ENCODE measurements around the gene ANKRD34B.

The ANKRD34B gene

DNA sequence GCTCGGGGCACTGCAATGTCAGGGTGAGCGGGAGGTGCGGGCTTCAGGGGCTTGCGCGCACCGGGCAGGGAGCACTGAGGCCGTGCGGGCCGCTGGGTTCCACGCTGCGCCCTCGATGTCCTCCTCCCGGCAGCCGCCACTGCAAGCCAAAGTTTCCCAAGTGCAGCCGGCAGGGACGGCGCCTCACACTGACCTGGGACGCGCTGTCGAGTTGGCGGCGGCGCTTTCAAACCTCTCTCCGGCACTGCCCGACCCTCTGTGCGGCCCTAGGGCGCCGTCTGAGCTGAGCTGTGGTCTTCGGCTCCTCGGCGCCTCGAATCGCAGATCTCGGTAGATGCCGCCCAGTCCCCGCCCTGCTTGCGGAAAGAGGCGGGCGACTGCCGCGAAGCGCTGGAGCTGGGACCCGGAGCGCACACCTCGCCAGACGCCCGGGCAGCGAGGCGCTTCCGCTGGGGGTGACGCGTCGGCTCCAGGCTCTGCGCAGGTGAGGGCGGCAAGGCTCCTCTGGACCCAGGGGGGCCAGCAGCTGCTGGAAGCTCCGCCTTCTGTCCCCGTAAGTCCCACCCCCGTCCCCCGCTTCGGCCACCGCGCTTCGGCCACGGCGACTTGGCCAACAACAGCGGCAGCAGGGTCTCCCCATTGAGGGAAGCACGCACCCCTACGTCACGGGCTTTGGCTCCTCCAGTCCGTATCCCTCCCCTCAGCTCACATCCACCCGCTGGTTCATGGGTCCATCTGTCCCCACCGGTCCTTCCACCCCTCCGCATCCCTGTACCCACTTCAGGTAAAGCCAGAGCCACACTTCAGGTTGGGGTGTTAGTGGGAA lies at the start of gene ANKRD34B:
TSS of gene ANKRD34B (minus strand) at position 320 of the 826 bp plus-strand sequence. CDS start 10,261 bp downstream, outside the sequence.
- Mint-ChIP-seq H3K4me1 (peaks cover 10% of the 10 kb centered on the region), H3K9me3 (no peaks in the 10 kb centered on the region), H3K27me3 (peaks cover 85% of the 10 kb centered on the region), H3K27ac (no peak within 1 kb of the TSS), H3K4me3 (peak within 1 kb of the TSS; percentile 81 to 85)
- ATAC-seq (peak; percentile 86), DNase-seq (peak; percentile 38 to 53)

DNA sequence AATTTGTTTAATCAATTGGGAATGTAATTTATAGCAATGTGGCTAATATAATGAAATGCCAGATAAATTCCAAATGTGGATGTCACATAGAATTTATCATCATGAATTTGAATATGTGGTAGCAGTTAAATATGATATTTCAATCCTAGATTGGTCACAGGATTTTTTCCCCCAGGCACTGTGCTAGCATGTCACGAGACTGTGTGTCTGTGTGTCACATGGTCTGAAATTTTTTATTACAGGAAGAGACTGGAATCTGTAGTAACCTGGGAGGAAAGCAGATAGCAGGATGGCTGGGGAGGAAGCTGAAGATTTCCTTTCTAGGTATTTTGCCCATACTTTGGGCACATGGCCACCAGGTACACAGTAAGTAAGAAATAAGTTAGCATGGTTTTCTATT lies 49.0 kb upstream of the ANKRD34B start:
- Mint-ChIP-seq H3K27ac (no peak overlapping the region), H3K4me1 (no peaks in the 10 kb centered on the region), H3K27me3 (no peaks in the 10 kb centered on the region), H3K4me3 (no peak overlapping the region), H3K9me3 (no peaks in the 10 kb centered on the region)
- ATAC-seq (no peak), DNase-seq (no peak)

DNA sequence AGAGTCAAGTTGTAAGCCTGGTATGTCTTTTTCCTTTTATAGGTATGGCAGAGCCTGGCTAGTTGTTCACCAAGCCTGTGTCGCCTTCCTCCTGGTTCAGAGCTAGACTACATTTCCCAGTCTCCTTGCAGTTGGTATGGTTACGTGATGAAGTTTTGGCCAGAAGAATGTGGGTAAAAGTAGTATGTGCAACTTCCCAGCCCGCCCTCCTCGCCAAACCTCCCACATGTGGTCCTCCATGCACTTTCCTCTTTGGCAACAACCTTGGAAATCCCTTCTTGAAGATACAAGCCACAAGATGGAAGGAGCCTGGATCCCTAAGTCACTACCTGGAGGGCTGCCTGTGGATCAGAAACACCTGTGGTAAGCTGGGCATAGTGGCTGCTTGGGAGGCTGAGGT lies 48.4 kb upstream of the ANKRD34B start:
- Mint-ChIP-seq H3K4me3 (no peak overlapping the region), H3K4me1 (no peaks in the 10 kb centered on the region)

DNA sequence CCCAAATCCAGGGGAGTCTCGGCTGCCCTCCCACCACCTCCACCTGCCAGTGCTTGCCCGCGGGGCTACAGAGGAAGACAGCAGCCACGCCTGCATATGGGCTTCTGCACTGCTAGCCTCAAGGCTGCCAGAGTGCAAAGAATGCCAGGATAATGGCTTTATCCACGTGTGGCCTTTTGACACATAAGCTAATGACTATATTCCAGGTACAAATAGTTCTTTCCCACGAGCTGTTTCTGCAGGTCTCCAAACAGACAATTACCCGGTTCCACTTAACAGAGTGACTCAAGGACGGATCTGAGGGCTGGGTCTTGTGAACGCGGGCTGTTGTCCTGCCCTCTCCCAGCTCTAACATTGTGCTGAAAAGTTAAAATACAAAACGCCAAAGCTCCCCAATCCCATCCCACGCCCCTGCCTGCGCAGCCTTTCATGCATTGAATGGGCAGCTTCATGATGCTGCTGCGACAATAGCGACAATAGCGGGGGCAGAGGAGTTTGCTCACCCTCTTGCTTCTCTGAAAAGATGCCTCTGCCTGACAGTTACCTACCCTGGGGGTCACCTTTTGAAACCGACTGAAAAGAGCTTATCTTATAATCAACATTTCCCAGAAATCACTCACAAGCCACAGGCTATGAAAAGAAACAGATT lies 45.3 kb upstream of the ANKRD34B start:
- Mint-ChIP-seq H3K27ac (peak overlapping the region in 1 of 2 donors; percentile 12), H3K4me1 (no peaks in the 10 kb centered on the region), H3K27me3 (no peaks in the 10 kb centered on the region), H3K4me3 (no peak overlapping the region), H3K9me3 (peaks cover 0 to 4% of the 10 kb centered on the region in 2 donors)
- ATAC-seq (no peak), DNase-seq (no peak)

More for the DNA sequence above, 48.4 kb upstream of the ANKRD34B start:
- no peak for ATAC-seq
- no peaks in the 10 kb centered on the region for H3K9me3 Mint-ChIP-seq
- no peak for DNase-seq
- H3K27ac Mint-ChIP-seq = no peak overlapping the region
- no peaks in the 10 kb centered on the region for H3K27me3 Mint-ChIP-seq

DNA sequence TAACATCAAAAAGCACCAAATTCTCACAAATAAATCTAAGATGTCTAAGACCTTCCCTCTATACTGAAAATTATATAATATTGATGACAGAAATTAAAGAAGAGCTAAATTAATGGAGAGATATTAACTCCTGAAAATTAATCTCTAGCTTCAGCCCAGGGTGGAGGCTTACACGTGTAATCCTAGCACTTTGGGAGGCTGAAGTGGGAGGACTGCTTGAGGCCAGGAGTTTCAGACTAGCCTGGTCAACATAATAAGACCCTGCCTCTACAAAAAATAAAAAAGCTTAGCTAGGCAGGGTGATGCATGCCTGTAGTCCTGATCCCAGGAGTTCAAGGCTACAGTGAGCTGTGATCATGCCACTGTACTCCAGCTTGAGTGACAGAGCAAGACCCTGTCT lies 39.6 kb upstream of the ANKRD34B start:
- ATAC-seq (no peak), DNase-seq (no peak)
- Mint-ChIP-seq H3K27me3 (no peaks in the 10 kb centered on the region), H3K27ac (no peak overlapping the region), H3K9me3 (peaks cover 0 to 4% of the 10 kb centered on the region in 2 donors), H3K4me3 (no peak overlapping the region), H3K4me1 (no peaks in the 10 kb centered on the region)

DNA sequence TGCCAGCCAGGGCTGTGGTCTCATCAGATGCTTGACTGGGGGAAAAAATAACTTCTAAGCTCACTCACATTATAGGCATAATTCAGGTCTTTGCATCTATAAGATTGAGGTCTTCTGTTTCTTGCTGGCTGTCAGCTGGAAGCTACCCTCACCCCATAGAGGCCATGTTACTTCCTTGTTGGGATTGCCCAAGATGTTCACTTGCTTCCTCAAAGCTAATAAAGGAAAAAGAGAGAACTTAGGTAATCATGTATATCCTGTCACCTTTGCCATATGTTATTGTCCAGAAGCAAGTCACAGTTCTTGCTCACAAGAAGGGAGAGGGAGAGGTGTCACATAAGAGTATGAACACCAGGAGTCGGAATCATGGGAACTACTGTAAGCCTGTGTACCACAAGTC lies 38.7 kb upstream of the ANKRD34B start:
- ATAC-seq = no peak
- Mint-ChIP-seq H3K4me3 (no peak overlapping the region), H3K27ac (no peak overlapping the region), H3K4me1 (no peaks in the 10 kb centered on the region), H3K9me3 (peaks cover 0 to 4% of the 10 kb centered on the region in 2 donors), H3K27me3 (no peaks in the 10 kb centered on the region)
- DNase-seq = no peak

DNA sequence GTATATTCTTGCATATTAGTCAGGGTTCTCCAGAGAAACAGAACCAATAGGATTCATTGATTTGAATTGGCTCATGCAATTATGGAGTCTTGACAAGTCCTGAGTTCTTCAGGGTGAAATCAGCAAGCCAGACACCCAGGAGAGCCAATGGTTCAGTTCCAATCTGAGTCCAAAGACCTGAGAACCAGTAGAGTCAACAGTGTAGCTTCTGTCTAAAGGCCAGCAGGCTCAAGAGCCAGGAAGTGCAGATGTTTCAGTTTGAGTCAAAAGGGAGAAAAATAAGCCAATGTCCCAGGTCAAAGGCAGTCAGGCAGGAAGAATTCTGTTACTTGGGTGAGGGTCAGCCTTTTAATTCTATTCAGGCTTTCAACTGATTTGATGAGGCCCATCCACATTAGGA lies 37.8 kb upstream of the ANKRD34B start:
- no peaks in the 10 kb centered on the region for H3K27me3 Mint-ChIP-seq
- DNase-seq (no peak), ATAC-seq (no peak)
- H3K4me3 Mint-ChIP-seq = no peak overlapping the region
- H3K9me3 Mint-ChIP-seq = peaks cover 0 to 4% of the 10 kb centered on the region in 2 donors
- H3K4me1 Mint-ChIP-seq = no peaks in the 10 kb centered on the region
- H3K27ac Mint-ChIP-seq = no peak overlapping the region

DNA sequence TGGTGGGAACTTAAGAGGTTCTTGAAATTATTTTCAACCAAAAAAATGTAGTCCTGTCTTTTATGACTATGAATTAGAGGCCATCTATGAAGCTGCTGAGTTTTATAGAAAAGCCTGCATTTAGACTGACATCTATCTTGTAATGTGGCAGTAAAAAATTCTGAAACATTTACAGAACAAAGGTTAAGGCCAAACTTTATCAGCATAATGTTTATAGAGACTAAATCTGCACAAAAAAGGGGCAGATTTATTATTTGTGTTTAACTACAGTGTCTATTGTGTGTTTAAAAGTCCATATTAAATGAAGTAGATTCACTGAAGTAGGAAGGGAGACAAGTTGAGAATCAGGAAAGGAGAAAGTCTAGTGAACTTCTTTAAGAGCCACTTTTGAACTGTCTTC lies 37.3 kb upstream of the ANKRD34B start:
- DNase-seq = no peak
- Mint-ChIP-seq H3K27ac (peak overlapping the region in 1 of 2 donors; percentile 14), H3K4me3 (no peak overlapping the region), H3K4me1 (no peaks in the 10 kb centered on the region), H3K9me3 (peaks cover 0 to 4% of the 10 kb centered on the region in 2 donors), H3K27me3 (no peaks in the 10 kb centered on the region)
- no peak for ATAC-seq

DNA sequence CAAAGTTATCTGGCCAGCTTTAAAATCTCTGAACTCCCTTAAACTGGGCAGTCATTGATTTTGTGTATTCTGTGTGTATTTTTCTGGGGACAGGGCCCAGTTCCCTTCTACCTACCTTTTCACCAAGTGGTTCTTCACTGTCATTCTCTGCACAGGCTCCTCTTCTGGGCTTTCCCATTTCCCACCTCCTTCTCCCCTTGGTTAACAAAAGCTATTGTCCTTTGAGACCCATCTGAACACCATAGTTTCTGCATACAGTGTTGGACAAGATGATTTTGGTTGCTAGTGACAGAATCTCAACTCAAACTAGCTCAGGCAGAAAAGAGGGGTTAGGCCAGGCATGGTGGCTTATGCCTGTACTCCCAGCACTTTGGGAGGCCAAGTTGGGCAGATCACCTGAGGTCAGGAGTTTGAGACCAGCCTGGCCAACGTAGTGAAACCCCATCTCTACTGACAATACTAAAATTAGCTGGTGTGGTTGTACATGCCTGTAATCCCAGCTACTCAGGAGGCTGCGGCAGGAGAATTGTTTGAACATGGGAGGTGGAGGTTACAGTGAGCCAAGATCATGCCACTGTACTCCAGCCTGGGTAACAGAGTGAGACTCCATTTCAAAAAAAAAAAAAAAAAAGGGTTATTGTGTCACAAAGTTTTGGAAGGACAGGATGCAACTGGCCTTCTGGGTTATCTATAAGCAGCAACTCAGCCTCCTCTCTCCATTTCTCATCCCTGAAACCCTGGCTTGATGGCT lies 31.0 kb upstream of the ANKRD34B start:
- ATAC-seq = peak; percentile 79
- H3K9me3 Mint-ChIP-seq = no peaks in the 10 kb centered on the region
- no peaks in the 10 kb centered on the region for H3K4me1 Mint-ChIP-seq
- DNase-seq = no peak
- no peak overlapping the region for H3K27ac Mint-ChIP-seq
- H3K27me3 Mint-ChIP-seq = no peaks in the 10 kb centered on the region
- H3K4me3 Mint-ChIP-seq = no peak overlapping the region

DNA sequence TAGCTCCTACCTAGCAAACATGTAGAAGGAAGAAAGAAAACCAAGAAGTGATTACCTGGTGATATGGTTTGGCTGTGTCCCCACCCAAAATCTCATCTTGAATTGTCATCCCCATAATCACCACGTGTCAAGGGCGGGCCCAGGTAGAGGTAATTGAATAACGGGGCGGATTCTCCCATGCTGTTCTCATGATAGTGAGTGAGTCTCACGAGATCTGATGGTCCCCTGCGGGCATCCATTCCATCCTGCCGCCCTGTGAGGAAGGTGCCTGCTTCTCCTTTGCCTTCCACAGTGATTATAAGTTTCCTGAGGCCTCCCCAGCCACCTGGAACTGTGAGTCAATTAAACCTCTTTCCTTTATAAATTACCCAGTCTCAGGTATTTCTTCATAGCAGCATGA lies 27.4 kb upstream of the ANKRD34B start:
- no peak for ATAC-seq
- Mint-ChIP-seq H3K4me1 (no peaks in the 10 kb centered on the region), H3K27me3 (no peaks in the 10 kb centered on the region), H3K9me3 (no peaks in the 10 kb centered on the region), H3K4me3 (no peak overlapping the region), H3K27ac (no peak overlapping the region)
- DNase-seq = no peak

DNA sequence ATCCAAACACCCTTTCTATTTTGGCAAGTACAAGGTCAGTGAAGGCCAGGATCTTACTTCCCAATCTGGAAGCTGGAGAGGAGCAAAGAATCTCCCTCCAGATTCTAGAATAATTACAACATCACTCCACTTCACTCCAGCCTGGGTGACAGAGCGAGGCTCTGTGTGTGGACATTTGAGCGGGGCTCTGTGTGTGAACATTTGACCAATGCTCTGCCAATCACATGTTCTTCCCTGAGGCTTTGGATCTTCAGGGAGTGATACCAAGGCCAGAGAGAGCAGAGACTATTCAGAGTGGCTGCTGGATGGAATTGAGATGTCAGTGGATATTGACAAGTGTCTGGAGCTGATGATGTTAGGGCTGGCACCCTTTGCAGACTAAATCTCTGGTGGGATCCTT lies 24.7 kb upstream of the ANKRD34B start:
- no peak for ATAC-seq
- peaks cover 6% of the 10 kb centered on the region for H3K27me3 Mint-ChIP-seq
- no peak overlapping the region for H3K27ac Mint-ChIP-seq
- H3K4me3 Mint-ChIP-seq = no peak overlapping the region
- H3K9me3 Mint-ChIP-seq = no peaks in the 10 kb centered on the region
- no peaks in the 10 kb centered on the region for H3K4me1 Mint-ChIP-seq
- DNase-seq = no peak

DNA sequence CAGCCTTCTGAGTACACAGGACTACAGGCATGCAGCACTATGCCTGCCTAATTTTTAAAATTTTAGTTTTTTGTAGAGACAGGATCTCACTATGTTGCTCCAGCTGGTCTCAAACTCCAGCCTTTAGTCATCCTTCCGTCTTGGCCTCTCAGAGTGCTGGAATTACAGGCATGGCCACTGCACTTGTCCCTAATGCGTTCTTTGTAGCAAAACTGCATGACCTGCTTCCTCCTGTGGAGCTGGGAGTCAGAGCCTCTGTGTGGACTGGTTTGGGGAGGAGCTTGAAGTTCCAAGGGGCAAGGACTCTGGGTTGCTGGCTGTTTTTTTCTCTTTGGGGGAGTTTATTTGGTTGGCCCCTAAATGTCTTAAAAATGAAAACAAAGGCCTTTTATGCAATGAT lies 22.7 kb upstream of the ANKRD34B start:
- ATAC-seq = no peak
- DNase-seq = no peak
- Mint-ChIP-seq H3K27ac (no peak overlapping the region), H3K4me3 (no peak overlapping the region), H3K27me3 (peaks cover 6% of the 10 kb centered on the region), H3K4me1 (no peaks in the 10 kb centered on the region), H3K9me3 (no peaks in the 10 kb centered on the region)

DNA sequence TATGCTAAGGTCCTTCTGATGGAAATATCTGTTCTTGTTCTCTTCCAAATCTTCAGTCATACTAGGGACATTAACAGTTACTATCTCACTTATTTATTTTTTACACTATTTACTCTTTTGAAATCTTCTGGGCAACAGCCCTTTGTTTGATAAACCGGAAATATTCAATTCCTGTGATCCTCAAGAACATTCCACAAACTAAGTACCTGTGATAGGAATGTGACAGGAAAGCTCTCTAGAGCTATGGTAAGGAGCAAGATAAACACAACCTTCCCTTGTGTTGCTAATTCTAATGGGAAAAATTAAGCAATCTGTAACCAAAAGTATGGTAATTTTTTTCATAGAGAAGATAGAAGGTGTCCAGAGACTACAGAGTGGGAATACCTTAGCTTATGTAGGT lies 22.0 kb upstream of the ANKRD34B start:
- no peaks in the 10 kb centered on the region for H3K9me3 Mint-ChIP-seq
- no peaks in the 10 kb centered on the region for H3K4me1 Mint-ChIP-seq
- no peak overlapping the region for H3K4me3 Mint-ChIP-seq
- peaks cover 6% of the 10 kb centered on the region for H3K27me3 Mint-ChIP-seq
- H3K27ac Mint-ChIP-seq = no peak overlapping the region
- DNase-seq (no peak), ATAC-seq (no peak)

DNA sequence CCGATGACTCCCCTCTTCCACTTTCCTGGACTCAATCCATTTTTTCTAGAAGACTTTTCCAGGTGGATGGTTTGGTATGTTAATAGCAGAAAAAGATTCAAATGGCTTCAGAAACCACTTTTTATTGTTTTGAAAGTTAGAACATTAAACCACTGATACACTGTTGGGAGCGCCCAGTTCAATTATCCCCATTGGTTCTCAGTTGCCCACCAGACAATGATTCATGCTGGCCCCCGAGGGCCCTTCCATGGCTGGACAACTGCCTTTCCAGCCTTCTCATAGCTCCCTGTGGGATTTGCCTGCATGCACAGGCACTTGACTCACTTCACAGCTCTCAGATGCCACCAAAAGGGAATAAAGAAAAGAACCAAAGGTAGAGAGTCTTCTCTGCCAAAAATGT lies 21.3 kb upstream of the ANKRD34B start:
- H3K27me3 Mint-ChIP-seq = peaks cover 6% of the 10 kb centered on the region
- DNase-seq (no peak), ATAC-seq (no peak)
- H3K27ac Mint-ChIP-seq = no peak overlapping the region
- no peak overlapping the region for H3K4me3 Mint-ChIP-seq
- no peaks in the 10 kb centered on the region for H3K4me1 Mint-ChIP-seq
- no peaks in the 10 kb centered on the region for H3K9me3 Mint-ChIP-seq

DNA sequence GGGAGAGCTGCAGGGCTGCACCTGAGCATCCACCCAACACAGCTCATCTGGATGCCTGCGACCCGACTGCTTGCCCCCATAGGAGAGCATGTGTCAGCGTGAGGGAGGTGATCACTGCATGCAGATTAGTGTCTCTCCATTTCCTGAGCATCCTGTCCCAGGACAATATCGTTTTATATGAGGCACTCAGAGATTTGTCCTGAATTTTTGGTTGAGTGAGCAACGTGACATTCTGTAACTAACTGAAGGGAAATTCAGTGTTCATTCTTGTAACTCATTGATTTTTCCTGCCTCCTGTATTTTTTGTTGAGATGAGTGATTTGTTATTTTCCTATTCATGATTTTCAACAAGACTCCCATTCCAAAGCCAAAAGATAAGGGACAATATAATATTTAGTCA lies 20.7 kb upstream of the ANKRD34B start:
- no peak overlapping the region for H3K27ac Mint-ChIP-seq
- DNase-seq (no peak), ATAC-seq (no peak)
- H3K27me3 Mint-ChIP-seq = peaks cover 6% of the 10 kb centered on the region
- H3K9me3 Mint-ChIP-seq = no peaks in the 10 kb centered on the region
- H3K4me3 Mint-ChIP-seq = no peak overlapping the region
- H3K4me1 Mint-ChIP-seq = no peaks in the 10 kb centered on the region
